C4-2B (cell line): ENCODE results near the gene POGZ.

ENCODE experiments used
- ZFX ChIP-seq: fragments of 450-650 bp; IDR thresholded peaks from 2 replicates; pipeline ENCODE4 v1.6.1; 2017
- TF ChIP-seq, protein P1 (sequence below): fragments of 450-650 bp; conservative IDR thresholded peaks from 2 replicates; pipeline ENCODE4 v1.5.1; 2017; ENCODE audit warnings: mild to moderate bottlenecking

DNA sequence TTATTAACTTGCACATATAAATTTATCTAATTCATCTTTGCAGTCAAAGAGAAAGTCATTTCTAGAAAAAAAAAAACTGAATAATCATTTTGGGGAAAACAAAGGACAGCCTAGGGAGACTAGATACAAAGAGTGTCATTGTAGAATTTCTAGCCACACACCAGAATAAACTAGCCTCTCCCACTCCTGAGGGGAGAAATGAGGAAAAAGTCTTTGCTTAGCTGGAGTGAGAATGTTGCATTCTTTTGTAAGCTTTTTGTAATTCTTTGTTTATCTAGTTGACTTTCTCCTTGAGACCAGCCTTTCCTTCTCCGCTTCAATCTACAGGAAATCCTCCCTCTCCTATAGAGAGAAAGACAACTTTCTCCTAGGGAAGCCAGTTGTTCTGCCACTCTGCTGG lies 36.0 kb upstream of the POGZ start:
- TF ChIP-seq, protein P1, sequence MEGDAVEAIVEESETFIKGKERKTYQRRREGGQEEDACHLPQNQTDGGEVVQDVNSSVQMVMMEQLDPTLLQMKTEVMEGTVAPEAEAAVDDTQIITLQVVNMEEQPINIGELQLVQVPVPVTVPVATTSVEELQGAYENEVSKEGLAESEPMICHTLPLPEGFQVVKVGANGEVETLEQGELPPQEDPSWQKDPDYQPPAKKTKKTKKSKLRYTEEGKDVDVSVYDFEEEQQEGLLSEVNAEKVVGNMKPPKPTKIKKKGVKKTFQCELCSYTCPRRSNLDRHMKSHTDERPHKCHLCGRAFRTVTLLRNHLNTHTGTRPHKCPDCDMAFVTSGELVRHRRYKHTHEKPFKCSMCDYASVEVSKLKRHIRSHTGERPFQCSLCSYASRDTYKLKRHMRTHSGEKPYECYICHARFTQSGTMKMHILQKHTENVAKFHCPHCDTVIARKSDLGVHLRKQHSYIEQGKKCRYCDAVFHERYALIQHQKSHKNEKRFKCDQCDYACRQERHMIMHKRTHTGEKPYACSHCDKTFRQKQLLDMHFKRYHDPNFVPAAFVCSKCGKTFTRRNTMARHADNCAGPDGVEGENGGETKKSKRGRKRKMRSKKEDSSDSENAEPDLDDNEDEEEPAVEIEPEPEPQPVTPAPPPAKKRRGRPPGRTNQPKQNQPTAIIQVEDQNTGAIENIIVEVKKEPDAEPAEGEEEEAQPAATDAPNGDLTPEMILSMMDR = no peak
- TF ChIP-seq ZFX = no peak
